ENCODE measurements around the gene MNS1.
"Not testable (repeated sequence)": the region's sequence is repeated elsewhere in the genome, so short reads cannot be mapped to it uniquely, and the experiment has no call there.

Gene MNS1

GRCh38 chr15:56442354-56442753 is 22.6 kb downstream of the MNS1 start:
- DNase-seq = no peak

GRCh38 chr15:56440214-56440770 is 24.6 kb downstream of the MNS1 start:
- DNase-seq = no peak

GRCh38 chr15:56432304-56432703 is 32.6 kb downstream of the MNS1 start:
- no peak for DNase-seq

- DNase-seq = no peak
These were observed 36.0 kb downstream of the MNS1 start for GRCh38 chr15:56428821-56429458.

- DNase-seq = no peak
These were observed 39.0 kb downstream of the MNS1 start for GRCh38 chr15:56425976-56426375.

GRCh38 chr15:56425276-56425675 is 39.7 kb downstream of the MNS1 start:
- no peak for DNase-seq

GRCh38 chr15:56413114-56413733 is 51.7 kb downstream of the MNS1 start:
- DNase-seq = not testable (repeated sequence)

GRCh38 chr15:56411122-56411749 is 53.7 kb downstream of the MNS1 start:
- DNase-seq = no peak

GRCh38 chr15:56410721-56411120 is 54.2 kb downstream of the MNS1 start:
- no peak for DNase-seq

- DNase-seq = not testable (repeated sequence)
These were observed 65.7 kb downstream of the MNS1 start for GRCh38 chr15:56399209-56399608.

- not testable (repeated sequence) for DNase-seq
These were observed 67.6 kb downstream of the MNS1 start for GRCh38 chr15:56397325-56397724.

GRCh38 chr15:56394909-56395308 is 70.0 kb downstream of the MNS1 start:
- DNase-seq = no peak

GRCh38 chr15:56393277-56393676 is 71.7 kb downstream of the MNS1 start:
- DNase-seq = no peak

GRCh38 chr15:56390739-56391267 is 74.1 kb downstream of the MNS1 start:
- DNase-seq = no peak

- no peak for DNase-seq
These were observed 79.0 kb downstream of the MNS1 start for GRCh38 chr15:56385908-56386307.

GRCh38 chr15:56383010-56383409 is 81.9 kb downstream of the MNS1 start:
- DNase-seq = no peak
